Measurements from ENCODE around the gene C5orf46. TPM values are rescaled to one million over a fixed set of nuclear protein-coding genes. Genes with fewer than 3 reads are reported as not detected.
A peak's percentile ranks its signal among the peaks of the same experiment; 100 is the strongest.

C5orf46 gene
- total and polyA plus RNA-seq, 2 experiments from 2014 or later = 0.40 TPM; not detected in 1

DNA sequence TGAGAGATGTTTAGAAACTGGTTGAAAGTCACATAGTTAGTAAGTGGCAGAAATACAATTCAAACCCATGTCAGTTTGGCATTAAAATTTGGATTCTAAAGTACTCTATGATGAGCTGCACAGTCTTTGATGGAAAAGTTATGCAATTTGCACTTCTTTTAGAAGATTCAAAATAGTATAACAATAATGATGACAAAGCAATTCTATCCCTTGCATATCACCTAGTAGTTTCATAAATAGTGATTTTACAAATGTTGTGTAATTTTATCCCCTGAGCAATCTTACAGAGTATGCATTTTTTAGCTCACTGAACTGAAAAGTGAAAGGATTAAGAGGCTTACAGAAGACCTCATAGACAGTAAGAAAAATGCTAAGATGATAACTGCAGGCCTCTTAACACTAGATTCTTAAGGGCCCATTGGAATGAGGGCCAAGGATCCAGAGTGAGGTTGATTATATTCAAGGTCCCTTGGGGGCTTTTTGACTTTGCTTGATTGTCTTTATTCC, 3.7 kb downstream of the C5orf46 start:
- Histone ChIP-seq H3F3A (replicated peaks; ENCODE audit: low read depth) (no peaks in the 10 kb centered on the region), H3K4me3 (no peak overlapping the region), H4K20me1 (replicated peaks; ENCODE audit: insufficient read depth) (no peaks in the 10 kb centered on the region), H3K4me2 (no peak overlapping the region), H3K27me3 (ENCODE audit: insufficient read depth) (no peaks in the 10 kb centered on the region), H3K4me1 (ENCODE audit: insufficient read depth) (peaks cover 10% of the 10 kb centered on the region; the same call in 1 of the 2 replicates), H3K27ac (ENCODE audit: low read depth) (no peak overlapping the region), H3K79me2 (replicated peaks; ENCODE audit: insufficient read depth) (no peaks in the 10 kb centered on the region), H2AFZ (peak overlapping the region; percentile 33; the same call in 1 of the 2 replicates), H3K9me2 (ENCODE audit: insufficient read depth) (no peaks in the 10 kb centered on the region), H3K36me3 (ENCODE audit: insufficient read depth) (no peaks in the 10 kb centered on the region)
- DNase-seq (ENCODE audit: low spot score) = no peak
- ATAC-seq = no peak
- H3K9me3 Mint-ChIP-seq = no peaks in the 10 kb centered on the region
- H3K27ac Mint-ChIP-seq = no peak overlapping the region
- TF ChIP-seq ZNF114 (CRISPR knock-in tag; IDR thresholded peaks at IDR 0.05) (no peak), NANOG (IDR thresholded peaks at IDR 0.05; ENCODE audit: borderline replicate concordance) (no peak), POLR2AphosphoS5 (IDR thresholded peaks at IDR 0.05; ENCODE audit: low read depth) (no peak)
- TF ChIP-seq, protein P1, sequence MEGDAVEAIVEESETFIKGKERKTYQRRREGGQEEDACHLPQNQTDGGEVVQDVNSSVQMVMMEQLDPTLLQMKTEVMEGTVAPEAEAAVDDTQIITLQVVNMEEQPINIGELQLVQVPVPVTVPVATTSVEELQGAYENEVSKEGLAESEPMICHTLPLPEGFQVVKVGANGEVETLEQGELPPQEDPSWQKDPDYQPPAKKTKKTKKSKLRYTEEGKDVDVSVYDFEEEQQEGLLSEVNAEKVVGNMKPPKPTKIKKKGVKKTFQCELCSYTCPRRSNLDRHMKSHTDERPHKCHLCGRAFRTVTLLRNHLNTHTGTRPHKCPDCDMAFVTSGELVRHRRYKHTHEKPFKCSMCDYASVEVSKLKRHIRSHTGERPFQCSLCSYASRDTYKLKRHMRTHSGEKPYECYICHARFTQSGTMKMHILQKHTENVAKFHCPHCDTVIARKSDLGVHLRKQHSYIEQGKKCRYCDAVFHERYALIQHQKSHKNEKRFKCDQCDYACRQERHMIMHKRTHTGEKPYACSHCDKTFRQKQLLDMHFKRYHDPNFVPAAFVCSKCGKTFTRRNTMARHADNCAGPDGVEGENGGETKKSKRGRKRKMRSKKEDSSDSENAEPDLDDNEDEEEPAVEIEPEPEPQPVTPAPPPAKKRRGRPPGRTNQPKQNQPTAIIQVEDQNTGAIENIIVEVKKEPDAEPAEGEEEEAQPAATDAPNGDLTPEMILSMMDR (conservative IDR thresholded peaks at IDR 0.05; ENCODE audit: low read depth in 2 of 2) = no peak
- peaks cover 3% of the 10 kb centered on the region; the same call in 2 of the 3 replicates for H3K4me1 Mint-ChIP-seq
- no peak overlapping the region for H3K4me3 Mint-ChIP-seq
- no peaks in the 10 kb centered on the region for H3K27me3 Mint-ChIP-seq (ENCODE audit: insufficient read depth, low read depth, poor library complexity)
- H3K36me3 Mint-ChIP-seq (ENCODE audit: low read depth) = no peaks in the 10 kb centered on the region

DNA sequence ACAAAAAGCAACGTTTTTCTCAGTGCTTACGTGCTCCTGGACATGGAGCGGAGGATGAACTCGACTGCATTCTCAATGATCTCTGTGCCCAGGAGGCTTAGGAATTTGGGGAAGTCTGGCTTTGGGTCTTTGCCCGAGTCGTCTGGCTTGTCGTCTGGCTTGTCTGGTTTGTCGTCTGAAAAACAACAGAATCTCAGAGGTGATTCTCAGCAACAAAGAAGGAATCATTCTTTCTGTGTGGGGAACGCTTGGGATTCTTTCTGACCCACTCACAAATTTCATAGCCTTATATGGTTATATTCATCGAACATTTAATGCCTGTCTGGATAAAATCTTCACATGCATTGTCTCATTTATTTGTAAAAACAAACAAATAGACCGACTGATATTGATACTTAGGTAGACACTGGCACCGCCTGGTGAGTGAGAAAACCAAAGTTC, 4.7 kb downstream of the C5orf46 start:
- no peak overlapping the region for H3K4me3 ChIP-seq
- no peaks in the 10 kb centered on the region for H4K20me1 ChIP-seq (replicated peaks; ENCODE audit: insufficient read depth)
- no peak for TF ChIP-seq ZNF114 (CRISPR knock-in tag; IDR thresholded peaks at IDR 0.05)
- TF ChIP-seq, protein P1 (conservative IDR thresholded peaks at IDR 0.05; ENCODE audit: low read depth in 2 of 2) = peak in 1 of 2 experiments; percentile 20; a peak in 2 of 4 replicates
- TF ChIP-seq, protein P2, sequence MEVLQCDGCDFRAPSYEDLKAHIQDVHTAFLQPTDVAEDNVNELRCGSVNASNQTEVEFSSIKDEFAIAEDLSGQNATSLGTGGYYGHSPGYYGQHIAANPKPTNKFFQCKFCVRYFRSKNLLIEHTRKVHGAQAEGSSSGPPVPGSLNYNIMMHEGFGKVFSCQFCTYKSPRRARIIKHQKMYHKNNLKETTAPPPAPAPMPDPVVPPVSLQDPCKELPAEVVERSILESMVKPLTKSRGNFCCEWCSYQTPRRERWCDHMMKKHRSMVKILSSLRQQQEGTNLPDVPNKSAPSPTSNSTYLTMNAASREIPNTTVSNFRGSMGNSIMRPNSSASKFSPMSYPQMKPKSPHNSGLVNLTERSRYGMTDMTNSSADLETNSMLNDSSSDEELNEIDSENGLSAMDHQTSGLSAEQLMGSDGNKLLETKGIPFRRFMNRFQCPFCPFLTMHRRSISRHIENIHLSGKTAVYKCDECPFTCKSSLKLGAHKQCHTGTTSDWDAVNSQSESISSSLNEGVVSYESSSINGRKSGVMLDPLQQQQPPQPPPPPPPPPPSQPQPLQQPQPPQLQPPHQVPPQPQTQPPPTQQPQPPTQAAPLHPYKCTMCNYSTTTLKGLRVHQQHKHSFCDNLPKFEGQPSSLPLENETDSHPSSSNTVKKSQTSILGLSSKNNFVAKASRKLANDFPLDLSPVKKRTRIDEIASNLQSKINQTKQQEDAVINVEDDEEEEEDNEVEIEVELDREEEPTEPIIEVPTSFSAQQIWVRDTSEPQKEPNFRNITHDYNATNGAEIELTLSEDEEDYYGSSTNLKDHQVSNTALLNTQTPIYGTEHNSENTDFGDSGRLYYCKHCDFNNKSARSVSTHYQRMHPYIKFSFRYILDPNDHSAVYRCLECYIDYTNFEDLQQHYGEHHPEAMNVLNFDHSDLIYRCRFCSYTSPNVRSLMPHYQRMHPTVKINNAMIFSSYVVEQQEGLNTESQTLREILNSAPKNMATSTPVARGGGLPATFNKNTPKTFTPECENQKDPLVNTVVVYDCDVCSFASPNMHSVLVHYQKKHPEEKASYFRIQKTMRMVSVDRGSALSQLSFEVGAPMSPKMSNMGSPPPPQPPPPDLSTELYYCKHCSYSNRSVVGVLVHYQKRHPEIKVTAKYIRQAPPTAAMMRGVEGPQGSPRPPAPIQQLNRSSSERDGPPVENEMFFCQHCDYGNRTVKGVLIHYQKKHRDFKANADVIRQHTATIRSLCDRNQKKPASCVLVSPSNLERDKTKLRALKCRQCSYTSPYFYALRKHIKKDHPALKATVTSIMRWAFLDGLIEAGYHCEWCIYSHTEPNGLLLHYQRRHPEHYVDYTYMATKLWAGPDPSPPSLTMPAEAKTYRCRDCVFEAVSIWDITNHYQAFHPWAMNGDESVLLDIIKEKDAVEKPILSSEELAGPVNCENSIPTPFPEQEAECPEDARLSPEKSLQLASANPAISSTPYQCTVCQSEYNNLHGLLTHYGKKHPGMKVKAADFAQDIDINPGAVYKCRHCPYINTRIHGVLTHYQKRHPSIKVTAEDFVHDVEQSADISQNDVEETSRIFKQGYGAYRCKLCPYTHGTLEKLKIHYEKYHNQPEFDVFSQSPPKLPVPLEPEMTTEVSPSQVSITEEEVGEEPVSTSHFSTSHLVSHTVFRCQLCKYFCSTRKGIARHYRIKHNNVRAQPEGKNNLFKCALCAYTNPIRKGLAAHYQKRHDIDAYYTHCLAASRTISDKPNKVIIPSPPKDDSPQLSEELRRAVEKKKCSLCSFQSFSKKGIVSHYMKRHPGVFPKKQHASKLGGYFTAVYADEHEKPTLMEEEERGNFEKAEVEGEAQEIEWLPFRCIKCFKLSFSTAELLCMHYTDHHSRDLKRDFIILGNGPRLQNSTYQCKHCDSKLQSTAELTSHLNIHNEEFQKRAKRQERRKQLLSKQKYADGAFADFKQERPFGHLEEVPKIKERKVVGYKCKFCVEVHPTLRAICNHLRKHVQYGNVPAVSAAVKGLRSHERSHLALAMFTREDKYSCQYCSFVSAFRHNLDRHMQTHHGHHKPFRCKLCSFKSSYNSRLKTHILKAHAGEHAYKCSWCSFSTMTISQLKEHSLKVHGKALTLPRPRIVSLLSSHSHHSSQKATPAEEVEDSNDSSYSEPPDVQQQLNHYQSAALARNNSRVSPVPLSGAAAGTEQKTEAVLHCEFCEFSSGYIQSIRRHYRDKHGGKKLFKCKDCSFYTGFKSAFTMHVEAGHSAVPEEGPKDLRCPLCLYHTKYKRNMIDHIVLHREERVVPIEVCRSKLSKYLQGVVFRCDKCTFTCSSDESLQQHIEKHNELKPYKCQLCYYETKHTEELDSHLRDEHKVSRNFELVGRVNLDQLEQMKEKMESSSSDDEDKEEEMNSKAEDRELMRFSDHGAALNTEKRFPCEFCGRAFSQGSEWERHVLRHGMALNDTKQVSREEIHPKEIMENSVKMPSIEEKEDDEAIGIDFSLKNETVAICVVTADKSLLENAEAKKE (CRISPR knock-in tag; IDR thresholded peaks at IDR 0.05) = no peak
- H3F3A ChIP-seq (replicated peaks; ENCODE audit: low read depth) = no peaks in the 10 kb centered on the region
- Mint-ChIP-seq H3K27ac (no peak overlapping the region; the same call in 1 of the 2 replicates), H3K27me3 (ENCODE audit: insufficient read depth, low read depth, poor library complexity) (no peaks in the 10 kb centered on the region), H3K4me3 (no peak overlapping the region), H3K9me3 (no peaks in the 10 kb centered on the region), H3K4me1 (peaks cover 3% of the 10 kb centered on the region; the same call in 2 of the 3 replicates), H3K36me3 (ENCODE audit: low read depth) (no peaks in the 10 kb centered on the region)
- H3K79me2 ChIP-seq (replicated peaks; ENCODE audit: insufficient read depth) = no peaks in the 10 kb centered on the region
- peak overlapping the region; percentile 72 for H2AFZ ChIP-seq
- 0 out of 2 replicates have a peak overlapping the region, but pooled peaks have one; percentile 9 for H3K4me2 ChIP-seq
- H3K4me1 ChIP-seq (ENCODE audit: insufficient read depth) = peaks cover 10% of the 10 kb centered on the region; the same call in 1 of the 2 replicates
- DNase-seq (ENCODE audit: low spot score) (peak; percentile 31), ATAC-seq (no peak; the same call in 2 of the 3 replicates)
- H3K27me3 ChIP-seq (ENCODE audit: insufficient read depth) = no peaks in the 10 kb centered on the region
- no peaks in the 10 kb centered on the region for H3K9me2 ChIP-seq (ENCODE audit: insufficient read depth)
- no peak overlapping the region for H3K27ac ChIP-seq (ENCODE audit: low read depth)
- H3K36me3 ChIP-seq (ENCODE audit: insufficient read depth) = no peaks in the 10 kb centered on the region

Data from GM23338 (cell line).